ENCODE measurements around the gene CFAP53. TPM values are rescaled to one million over a fixed set of nuclear protein-coding genes. Genes with fewer than 3 reads are reported as not detected.

CFAP53 gene
- total RNA-seq, 4 donors from 2014 or later, result 0.37 to 1.3 TPM; not detected in 2

DNA sequence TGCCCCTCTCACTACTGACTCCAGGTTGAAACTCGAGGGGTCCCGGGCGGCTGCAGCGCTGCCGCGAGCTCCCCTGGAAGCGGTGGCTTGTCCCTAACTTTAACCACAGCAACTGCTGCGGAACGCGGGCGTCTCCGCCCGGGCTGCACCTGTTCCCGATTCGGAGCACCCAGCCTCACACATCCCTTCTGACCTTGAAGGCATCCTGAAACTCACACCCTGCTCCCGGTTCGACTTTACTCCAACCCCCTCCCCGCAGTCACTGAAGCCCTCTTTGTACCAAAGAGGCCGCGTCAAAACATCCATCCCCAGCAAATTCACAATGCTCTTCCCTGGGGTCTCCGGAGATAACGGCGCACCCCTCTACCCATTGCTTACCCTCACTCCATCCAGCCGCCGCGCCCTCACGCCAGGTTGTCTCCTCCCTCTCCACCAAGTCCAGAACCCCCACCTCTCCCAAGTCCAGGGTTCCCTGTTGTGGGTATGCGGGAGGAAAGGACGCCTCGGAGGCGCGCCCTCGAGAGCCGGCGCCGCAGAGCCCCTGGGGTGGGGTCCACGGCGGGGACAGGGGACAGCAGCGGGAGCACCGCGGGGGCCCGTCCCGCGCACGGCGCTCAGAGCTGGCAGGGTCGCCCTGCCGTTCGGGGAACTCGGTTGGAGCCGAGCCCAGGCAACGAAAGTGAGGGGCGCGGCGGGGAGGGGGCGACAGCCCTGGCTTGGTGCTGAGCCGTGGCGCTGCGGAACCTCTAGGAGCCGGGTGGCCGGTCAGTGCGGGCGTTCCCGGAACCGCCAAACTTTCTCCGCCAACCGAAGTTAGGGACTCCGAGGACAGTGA, 72.3 kb downstream of the CFAP53 start:
- TF ChIP-seq, protein P1, sequence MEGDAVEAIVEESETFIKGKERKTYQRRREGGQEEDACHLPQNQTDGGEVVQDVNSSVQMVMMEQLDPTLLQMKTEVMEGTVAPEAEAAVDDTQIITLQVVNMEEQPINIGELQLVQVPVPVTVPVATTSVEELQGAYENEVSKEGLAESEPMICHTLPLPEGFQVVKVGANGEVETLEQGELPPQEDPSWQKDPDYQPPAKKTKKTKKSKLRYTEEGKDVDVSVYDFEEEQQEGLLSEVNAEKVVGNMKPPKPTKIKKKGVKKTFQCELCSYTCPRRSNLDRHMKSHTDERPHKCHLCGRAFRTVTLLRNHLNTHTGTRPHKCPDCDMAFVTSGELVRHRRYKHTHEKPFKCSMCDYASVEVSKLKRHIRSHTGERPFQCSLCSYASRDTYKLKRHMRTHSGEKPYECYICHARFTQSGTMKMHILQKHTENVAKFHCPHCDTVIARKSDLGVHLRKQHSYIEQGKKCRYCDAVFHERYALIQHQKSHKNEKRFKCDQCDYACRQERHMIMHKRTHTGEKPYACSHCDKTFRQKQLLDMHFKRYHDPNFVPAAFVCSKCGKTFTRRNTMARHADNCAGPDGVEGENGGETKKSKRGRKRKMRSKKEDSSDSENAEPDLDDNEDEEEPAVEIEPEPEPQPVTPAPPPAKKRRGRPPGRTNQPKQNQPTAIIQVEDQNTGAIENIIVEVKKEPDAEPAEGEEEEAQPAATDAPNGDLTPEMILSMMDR (IDR thresholded peaks at IDR 0.05), result no peak
- DNase-seq (ENCODE audit: low spot score) (no peak), ATAC-seq (ENCODE audit: low FRiP score) (peak; percentile 12)

- TF ChIP-seq, protein P1 (IDR thresholded peaks at IDR 0.05), result no peak
- DNase-seq (ENCODE audit: low spot score) (no peak), ATAC-seq (ENCODE audit: low FRiP score) (no peak)
These were observed 73.1 kb downstream of the CFAP53 start for GRCh38 chr18:50192995-50193795.

DNA sequence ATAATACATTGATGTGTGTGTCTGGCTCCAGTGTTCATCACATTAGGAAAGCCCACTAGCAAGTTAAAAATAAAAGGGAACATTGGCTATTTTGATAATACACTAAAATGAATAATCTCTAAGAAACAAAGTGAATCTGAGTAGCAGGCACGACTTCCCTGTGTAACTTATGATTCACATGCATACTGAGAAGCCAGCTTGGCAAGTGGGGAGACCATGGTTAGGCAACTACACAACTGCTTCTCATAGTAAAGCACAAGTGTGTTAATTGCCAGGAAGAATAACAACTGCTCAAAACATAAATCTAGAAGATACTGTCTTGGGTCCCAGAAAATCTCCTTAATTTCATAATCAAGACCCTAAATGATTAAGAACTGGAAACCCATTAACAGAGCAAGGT, 75.4 kb downstream of the CFAP53 start:
- ATAC-seq (ENCODE audit: low FRiP score), result no peak
- TF ChIP-seq, protein P1 (IDR thresholded peaks at IDR 0.05), result no peak
- no peak for DNase-seq (ENCODE audit: low spot score)

DNA sequence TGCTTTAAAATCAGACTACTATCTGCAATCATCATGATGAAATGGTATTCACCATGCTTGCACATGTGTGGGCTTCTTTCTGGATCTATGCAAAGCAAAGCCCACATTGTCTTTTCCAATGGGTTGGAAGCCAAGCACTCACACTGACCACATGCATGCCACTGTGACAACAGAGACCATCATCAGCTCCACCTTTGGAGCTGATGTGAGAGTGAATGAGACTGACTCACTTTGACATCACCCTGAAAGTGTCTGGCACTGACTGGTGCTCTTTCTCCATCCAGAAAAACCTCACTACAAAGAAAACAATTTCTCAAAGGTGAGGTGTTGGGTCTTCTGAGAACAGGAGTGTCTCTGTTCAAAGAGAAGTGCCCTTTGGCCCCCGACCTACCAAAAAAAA, 76.1 kb downstream of the CFAP53 start:
- TF ChIP-seq, protein P1 (IDR thresholded peaks at IDR 0.05), result no peak
- ATAC-seq (ENCODE audit: low FRiP score), result peak; percentile 45

GRCh38 chr18:50189160-50189559, 77.1 kb downstream of the CFAP53 start:
- no peak for ATAC-seq (ENCODE audit: low FRiP score)
- DNase-seq (ENCODE audit: low spot score), result no peak
- TF ChIP-seq, protein P1 (IDR thresholded peaks at IDR 0.05), result no peak

More for the DNA sequence above, 76.1 kb downstream of the CFAP53 start:
- DNase-seq (ENCODE audit: low spot score), result no peak

DNA sequence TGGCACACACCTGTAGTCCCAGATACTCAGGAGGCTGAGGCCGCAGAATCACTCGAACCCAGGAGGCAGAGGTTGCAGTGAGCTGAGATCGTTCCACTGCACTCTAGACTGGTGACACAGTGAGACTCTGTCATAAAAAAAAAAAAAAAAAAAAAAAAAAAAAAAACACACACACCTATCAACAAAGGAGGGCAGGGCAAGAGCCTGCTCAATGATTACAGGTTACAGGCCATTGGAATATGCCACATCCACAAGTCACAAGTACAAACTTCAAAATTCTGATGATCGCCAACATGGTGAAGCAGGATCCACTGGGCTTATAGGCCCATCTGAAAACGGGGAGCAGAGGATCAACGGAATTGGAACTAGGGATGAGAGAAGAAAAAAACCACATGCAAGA, 77.6 kb downstream of the CFAP53 start:
- no peak for DNase-seq (ENCODE audit: low spot score)
- TF ChIP-seq, protein P1 (IDR thresholded peaks at IDR 0.05), result no peak
- no peak for ATAC-seq (ENCODE audit: low FRiP score)

Data from omental fat pad (tissue), 4 donors.